HG03558 (cell line): ENCODE data around the gene ZNF683.
"Not testable (repeated sequence)": the region's sequence is repeated elsewhere in the genome, so short reads cannot be mapped to it uniquely, and the experiment has no call there.

Experiments
- ATAC-seq: cut with Tn5 transposase; IDR thresholded peaks from one replicate; pipeline ENCODE4 v1.9.1; 2021; ENCODE audit warnings: moderate number of reproducible peaks; ENCODE audit not compliant: unreplicated experiment; ENCODE audit errors: extremely low read depth

The ZNF683 gene

DNA sequence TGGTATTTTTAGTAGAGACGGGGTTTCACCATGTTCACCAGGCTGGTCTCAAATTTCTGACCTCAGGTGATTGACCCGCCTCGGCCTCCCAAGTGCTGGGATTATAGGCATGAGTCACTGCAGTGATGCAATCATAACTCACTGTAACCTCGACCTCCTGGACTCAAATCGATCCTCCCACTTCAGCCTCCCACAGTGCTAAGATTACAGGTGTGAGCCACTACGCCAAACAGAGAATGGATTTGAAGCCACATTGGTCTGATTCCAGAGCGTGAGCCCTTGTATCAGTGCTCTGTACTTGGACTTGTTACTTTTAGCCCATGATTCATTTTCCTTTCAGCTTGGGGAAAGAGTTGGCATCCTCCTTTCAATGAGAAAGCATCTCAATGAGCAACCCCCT, 14.9 kb upstream of the ZNF683 start:
- no peak for ATAC-seq

DNA sequence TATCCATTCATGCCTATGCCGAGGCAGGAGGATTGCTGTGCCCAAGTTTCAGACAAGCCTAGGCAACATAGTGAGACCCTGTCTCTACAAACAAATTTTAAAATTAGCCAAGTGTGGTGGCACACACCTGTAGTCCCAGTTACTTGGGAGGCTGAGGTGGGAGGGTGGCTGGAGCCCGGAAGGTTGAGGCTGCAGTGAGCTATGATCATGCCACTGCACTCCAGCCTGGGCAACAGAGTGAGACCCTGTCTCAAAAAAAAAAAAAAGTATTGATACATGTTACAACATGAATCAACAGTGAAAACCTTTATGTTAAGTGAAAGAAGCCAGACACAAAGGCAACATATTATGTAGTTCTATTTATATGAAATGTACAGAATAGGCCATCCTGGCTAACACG, 12.5 kb upstream of the ZNF683 start:
- ATAC-seq, result not testable (repeated sequence)

DNA sequence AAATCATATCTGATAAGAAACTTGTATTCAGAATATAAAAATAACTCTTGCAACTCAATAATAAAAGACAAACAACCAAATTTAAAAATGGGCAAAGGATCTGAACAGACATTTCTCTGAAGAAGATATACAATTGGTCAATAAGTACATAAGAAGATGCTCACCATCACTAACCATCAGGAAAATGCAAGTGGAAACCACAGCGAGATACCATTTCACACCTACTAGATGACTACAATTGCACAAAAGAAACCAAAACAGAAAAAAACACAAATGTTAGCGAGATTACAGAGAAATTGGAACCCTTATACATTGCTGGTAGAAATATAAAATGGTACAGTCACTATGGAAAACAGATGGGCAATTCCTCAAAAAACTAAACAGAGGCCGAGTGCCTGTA, 11.5 kb upstream of the ZNF683 start:
- ATAC-seq, result no peak

DNA sequence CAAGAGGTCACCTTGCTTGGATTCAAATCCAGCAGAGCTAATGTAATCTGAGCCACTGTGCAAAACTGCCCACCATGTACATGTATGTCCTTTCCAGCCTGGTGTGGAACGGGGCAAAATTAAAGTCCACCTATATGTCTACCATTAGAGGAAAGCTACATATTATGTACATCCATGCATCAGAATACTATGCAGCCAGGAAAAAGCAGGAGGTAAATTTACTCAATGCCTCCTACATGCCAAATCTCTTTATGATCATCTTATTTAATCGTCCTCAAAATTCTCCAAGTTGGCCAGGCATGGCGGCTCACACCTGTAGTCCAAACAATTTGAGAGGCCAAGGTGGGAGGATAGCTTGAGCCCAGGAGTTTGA, 6.3 kb upstream of the ZNF683 start:
- ATAC-seq, result no peak

DNA sequence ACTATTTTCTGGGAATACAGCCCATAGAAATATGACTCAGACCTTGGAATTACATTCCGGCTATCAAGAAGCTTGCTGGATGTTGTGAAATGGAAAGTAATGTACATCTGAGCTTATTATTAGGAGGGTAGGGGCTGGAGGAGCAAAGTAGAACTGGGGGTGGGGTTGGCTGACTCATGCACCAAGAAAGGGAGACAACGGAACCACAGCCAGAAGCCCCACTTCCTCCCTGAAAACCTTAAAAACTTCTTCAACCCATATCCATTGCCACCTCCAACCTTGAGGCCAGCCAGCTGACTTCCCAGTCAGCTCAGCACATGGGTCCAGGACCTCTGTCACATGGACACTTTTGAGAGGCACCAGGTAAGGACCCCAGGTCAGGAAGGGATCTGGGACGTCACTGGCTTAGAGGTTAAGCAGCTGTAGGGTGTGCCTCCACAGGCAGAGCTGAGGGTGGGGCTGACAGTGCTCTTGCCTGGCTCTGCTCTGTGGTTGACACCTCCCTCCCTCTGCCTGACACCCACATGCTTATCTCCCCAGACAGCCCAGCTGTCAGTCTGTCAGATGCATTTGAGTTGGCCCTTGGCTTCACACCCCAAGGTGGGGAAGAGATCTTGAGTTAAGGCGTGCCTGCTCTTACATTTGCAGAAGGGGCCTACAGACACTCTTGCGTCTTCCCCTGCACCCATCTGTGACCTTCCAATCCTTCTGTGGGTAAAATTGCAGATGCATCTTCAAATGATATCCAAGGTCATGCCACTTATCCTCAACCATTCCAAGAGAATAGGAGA, 5.7 kb upstream of the ZNF683 start:
- no peak for ATAC-seq

DNA sequence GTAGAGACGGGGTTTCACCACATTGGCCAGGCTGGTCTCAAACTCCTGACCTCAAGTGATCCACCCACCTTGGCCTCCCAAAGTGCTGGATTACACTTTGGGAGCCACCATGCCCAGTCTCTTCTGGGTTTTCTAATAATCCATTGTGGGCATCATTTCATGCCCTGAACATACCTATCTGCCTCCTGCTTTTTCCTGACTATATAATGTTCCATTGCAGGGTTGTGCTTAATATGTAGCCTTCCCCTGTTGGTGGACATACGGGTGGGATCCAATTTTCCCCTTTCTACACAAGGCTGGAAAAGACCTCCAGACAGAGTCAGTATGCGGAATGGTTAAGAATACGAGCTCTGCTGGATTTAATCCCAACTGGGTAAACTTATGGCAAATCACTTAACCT, 3.5 kb upstream of the ZNF683 start:
- no peak for ATAC-seq

DNA sequence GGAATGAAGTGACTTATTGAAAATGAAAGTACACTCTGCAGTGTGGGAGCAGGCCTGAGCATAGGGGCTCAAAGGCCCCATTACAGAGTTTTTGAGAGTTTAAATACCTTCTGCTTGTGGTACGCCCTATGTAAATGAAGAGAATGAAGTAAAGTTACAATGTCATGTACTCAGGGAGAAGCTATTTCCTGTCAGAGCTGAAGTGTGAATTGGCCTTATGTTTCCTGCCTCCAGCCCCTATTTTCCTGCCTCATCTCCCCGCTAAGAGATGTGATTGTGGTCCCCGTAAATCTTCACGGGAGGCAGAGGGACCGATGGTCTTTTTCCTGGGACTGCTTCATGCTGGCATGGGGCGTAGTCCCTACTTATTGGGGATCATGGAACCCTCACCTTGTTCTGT, 2.5 kb upstream of the ZNF683 start:
- ATAC-seq, result no peak

DNA sequence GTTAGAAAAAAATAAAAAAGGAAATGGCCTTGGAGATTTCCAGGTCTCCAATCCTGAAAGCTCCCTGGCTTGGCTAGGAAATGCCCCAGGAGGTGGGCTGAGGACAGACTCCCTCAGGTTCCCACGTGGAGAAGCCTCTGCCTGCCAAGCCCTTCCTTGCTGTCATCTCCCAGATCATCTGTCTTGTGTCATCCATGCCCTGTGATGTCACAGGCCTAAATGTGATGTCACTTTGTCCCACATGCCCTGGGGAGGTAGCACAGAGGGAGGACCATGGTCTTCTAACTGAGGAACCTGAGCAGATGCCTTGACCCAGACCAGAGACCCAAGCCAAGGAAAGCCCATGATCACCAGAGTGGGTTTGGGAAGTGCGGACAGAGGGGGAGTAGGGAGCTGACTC, 1.8 kb upstream of the ZNF683 start:
- not testable (repeated sequence) for ATAC-seq

DNA sequence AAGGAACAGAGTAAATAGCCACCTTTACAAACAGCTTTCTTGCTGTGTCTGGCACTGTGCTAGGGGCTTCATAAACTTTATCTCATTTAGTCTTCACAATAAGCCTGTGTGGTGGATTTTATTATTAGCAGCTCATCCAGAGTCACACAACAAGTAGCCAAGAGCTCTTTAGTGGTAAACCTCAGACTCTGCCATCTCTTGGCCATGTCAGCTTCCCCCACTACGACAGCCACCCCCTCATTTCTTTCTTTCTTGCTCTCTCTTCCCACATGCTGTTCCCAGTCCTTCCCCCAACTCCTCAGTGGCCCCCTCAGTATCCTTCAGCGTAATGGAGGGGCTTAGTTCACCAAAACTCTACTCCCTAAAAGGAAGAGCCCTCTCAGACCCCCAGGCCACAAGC, 1.2 kb upstream of the ZNF683 start:
- no peak for ATAC-seq

DNA sequence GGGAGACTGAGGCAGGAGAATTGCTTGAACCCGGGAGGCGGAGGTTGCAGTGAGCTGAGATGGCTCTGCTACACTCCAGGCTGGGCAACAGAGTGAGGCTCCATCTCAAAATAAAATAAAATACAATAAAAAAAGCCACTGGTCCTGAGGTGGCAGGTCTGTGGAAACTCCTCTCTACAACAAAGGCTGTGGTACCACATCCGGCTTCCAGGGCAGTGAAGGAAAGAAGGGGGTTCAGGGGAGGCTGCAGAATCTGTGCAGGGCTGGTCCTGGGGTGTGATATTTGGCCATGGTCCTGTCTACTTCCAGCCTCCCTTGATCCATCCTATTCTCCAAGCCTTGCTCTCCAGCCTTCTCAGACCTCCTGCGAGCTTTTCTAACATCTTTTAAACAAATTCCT, 731 bp upstream of the ZNF683 start:
- no peak for ATAC-seq

DNA sequence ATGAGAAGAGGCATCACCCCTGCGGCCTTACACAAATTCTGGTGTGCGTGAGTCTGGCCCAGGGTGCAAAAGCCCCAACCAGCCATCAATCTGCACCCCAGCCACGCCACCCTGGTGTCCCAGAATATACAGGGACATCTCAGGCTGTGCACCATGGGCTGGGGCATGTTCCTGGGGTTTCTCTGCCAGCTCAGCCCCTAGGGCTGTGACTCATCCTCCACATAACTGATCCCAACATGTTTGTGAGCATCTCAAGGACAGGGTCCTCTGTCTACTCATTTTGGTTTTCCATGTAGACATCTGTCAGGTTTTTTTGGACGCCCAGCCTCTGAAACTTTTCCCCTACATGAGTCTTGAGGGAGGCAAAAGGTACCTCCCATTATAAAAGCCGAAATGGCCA, 511 bp downstream of the ZNF683 start:
- no peak for ATAC-seq

DNA sequence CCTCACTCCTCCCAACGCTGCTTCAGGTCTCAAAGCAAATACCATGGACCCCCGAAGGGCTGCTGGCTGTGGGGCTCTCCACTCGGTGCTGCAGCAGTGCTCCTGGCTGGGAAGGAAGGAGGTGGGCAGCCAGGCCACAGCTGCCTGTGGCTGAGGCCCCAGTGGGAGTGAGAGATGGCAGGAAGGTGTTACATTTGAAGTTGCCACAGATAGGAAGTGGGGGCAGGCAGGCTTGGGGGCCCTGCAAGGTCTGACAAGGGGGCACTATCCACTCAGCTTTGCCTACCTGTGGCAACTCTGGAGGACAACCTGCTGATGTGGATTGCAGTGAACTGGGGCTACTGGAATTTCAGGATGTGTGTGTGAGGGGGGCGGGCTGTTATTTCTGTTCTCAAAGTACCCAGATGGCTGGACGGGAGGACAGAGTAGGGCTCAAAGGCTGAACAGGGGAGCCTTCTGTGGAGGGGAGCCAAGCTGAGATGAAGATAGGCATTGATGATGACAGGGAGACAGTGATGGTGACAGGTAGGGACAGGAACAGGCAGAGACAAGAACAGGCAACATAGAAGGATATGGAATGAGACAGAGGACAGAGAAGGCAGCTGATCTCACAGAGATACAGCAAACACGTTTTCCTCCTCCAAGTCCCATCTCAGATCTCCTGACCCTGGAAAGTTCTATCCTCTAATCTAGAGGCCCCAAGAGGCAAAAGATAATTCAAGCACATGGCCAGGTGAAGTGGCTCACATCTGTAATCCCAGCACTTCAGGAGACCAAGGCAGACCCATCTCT, 1.8 kb downstream of the ZNF683 start:
- ATAC-seq, result no peak

DNA sequence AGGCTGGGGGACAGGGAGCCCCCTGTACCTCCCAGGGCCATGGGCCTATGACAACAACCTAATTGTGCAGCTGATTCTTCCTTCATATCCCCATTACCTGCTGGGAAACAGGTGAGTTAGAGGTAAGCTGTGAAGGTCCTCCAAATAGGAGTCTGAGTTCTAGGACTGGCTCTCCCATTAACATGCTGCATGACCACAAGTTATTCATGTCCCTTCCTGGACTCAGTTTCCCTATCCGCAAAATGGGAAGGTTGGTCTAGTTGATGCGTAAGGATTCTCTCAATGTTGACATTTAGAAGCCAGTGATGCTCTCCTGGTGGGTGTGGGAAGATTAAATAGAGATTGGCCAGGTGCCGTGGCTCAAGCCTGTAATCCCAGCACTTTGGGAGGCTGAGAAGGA, 4.1 kb downstream of the ZNF683 start:
- no peak for ATAC-seq

DNA sequence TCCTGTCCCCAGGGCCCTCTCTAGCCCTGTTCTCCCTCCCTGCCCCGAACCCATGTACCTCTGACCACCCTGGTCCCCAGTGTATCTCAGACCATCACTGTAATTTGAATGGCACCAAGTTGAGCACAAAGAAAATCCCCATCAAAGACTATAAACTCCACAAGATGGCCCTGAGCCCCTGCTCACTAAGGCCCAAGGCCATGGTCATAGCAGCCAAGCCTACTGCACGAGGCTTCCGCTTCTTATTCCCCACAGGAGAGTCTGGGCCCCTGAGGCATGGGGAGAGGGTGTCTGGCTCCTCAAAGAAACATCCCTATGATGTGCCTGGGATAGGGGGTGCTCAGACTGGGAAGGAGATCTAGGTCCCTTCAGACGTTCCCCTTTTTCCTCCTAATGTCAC, 4.5 kb downstream of the ZNF683 start:
- no peak for ATAC-seq

DNA sequence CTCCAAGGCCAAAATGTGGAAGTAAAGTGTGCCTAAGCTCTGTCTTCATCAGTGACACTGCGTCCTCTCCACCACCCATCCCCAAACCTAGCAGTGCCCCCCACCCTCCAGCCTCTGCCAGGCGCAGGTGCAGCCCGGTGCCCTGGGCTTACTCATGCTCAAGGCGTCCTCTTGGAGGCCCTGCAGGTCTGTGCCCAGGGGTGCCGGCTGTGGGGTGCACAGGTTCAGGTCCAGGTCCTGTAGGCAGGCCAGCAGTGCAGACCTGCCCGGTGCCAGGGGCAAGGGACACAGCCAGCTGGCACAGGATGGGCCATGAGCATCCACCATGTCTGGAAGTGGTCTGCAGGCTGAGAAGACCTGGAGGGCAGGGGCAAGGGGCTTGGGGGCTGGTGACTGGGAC, 5.1 kb downstream of the ZNF683 start:
- ATAC-seq, result no peak

DNA sequence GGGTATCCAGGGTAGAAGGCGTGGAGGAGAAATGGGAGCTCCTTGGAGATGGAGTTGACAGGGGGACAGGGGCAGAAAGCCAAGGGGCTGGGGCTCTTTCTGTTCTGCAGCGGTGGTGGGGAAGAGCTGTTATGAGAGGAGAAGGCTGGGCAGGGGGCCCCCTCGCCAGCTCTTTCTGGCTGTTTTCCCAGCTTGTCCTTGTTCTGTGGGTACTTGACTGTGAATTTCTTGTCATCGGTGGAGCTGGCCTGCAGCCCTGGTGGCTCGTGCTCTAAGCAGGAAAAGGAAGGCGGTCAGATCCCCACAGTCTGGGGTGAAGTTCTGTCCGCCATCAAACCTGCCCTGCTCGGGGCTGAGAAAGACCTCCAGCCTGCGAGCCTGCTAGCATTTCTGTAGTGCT, 7.6 kb downstream of the ZNF683 start:
- ATAC-seq, result no peak

DNA sequence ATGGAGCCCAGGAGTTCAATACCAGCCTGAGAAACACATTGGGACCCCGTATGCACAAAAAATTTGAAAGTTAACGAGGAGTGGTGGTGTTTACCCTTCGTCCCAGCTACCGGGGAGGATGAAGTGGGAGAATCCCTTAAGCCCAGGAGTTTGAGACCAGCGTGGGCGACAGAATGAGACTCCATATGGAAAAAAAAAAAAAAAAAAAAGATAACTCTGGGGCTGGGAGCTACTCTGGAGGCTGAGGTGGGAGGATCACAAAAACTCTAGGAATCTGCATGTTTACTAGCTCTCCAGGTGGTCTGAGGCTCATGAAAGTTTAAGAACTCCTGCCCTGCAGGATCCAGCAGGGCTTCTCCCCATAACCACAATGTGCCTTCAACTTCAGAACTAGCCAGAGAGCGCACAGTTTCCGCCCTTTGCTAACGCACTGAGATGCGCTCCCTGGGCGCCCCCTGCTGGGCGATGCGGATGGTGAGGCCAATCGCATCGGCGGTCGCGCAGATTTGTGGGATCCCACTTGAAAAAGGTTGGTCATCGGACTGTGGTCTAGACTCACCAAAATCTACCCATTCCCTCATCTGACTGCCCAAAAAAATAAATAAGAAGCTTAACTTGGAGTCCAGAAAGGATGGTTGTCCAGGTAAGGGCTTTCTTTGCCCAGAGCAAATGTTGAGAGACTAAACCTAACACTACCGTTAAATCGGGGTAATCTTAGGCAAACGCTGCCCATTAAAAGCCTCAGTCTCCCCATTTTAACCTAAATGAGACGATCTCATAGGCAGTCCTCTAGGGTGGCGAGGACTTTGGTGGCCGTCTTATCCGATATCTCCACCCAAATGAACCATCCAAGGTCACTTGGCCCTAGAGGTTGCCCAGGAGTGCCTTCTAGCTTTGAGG, 8.8 kb downstream of the ZNF683 start:
- no peak for ATAC-seq

DNA sequence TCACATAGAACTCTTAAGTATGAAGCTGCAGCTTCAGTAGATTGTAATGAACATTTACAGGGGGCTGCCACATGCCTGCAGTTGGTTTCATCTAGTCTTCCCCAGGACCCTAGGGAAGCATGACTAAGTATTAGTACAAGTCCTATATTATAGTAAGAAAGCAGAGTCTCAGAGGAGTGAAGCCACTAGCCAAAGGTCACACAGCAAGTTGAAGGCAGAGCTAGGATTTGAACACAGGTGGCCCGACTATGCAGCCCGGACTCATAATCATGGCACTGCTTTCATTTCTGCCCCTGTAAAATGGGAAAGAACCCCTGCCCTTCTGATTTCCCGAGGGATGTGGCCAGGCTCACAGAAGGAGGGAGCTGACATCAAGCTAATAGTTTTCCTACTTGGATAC, 10.2 kb downstream of the ZNF683 start:
- no peak for ATAC-seq

DNA sequence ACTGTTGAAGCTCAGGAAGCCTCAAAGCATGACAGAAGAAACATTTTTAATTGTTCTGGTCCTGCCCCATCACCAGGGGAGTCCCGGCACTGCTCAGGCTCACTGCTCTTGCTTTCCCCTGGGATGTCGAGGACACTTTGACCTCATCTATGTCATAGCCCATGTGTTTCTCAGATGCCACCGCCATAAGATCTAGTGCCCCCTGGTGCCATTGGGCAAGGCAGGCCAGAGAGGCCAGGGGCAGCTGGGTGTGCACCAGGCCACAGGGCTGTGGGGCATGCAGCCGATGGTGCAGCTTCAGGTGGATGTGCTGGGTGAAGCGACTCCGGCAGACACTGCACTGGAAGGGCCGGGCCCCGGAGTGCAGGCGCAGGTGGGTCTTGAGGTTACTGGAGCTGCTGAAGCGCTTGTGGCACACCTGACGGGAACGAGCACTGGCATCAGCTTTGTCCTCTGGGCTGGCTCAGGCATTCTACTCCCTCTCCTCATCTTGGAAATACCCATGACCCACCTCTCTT, 10.9 kb downstream of the ZNF683 start:
- no peak for ATAC-seq

DNA sequence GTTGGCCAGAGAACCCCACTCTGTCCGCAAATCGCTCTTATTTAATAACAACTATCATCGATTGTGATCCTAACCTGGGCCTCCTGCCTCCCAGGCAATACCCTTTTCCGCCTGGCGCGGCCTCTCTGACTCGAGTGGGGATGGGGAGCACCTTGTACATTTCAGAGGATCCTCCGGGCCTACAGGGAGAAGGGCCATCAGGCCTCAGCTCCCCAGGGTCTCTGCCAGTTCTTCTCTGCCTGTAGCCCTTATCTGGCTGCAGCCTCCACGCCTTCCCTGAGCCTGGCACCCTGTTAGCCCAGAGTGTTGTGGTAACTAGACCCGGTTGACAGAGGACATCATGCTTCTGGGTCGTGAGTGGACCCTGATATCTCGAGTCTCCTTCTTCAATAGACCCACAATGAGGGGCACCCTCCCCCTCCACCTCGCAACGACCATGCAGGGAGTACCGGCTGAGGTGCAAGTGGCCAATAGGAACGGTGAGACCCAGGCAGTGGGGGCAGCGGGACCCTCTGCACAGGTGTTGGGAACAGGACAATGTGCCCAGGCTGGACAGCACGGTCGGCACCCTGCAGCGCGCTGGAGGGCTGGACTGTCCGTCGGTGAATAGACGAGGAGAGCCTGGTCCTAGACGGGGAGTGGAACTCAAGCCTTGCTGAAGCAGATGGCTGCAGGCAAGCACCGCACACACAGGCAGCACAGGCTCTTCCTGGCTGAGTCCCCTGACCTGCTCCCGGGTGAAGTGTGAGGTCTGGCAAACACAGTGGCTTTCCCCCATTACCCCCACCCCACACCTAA, 11.5 kb downstream of the ZNF683 start:
- no peak for ATAC-seq
